Muscle layer of colon (tissue), 2 donors: ENCODE results near the gene NELL2.
"Not testable (repeated sequence)": the region's sequence is repeated elsewhere in the genome, so short reads cannot be mapped to it uniquely, and the experiment has no call there.

ENCODE experiments used
- H3K27ac ChIP-seq: one replicate; pipeline ENCODE4 v1.7.0; 2013; ENCODE audit warnings: low read depth, mild to moderate bottlenecking, low read length, moderate library complexity
- H3K27me3 ChIP-seq, 2 donors: one replicate each; pipeline ENCODE4 v1.7.0; 2013; ENCODE audit warnings: low read length in 2 of 2, mild to moderate bottlenecking in 2 of 2; ENCODE audit not compliant: insufficient read depth in 2 of 2, control insufficient read depth in 1 of 2
- H3K36me3 ChIP-seq: one replicate; pipeline ENCODE4 v1.7.0; 2013; ENCODE audit warnings: mild to moderate bottlenecking, low read length; ENCODE audit not compliant: insufficient read depth
- H3K4me1 ChIP-seq: one replicate; pipeline ENCODE4 v1.7.0; 2013; ENCODE audit warnings: mild to moderate bottlenecking, low read length; ENCODE audit not compliant: insufficient read depth
- H3K4me3 ChIP-seq, 2 donors: one replicate each; pipeline ENCODE4 v1.7.0; 2013; ENCODE audit warnings: low read length in 2 of 2, low read depth in 1 of 2, mild to moderate bottlenecking in 1 of 2, moderate library complexity in 1 of 2
- H3K9ac ChIP-seq: one replicate; pipeline ENCODE4 v1.7.0; 2013; ENCODE audit warnings: low read length
- H3K9me3 ChIP-seq: one replicate; pipeline ENCODE4 v1.7.0; 2013; ENCODE audit warnings: mild to moderate bottlenecking, low read length
- donor health status: abdominal sarcoma.
- donor health status: Adenocarcinoma of cecum.

Gene NELL2

GRCh38 chr12:44821702-44822101, 54.4 kb downstream of the NELL2 start:
- H3K27ac ChIP-seq, H3K4me1 ChIP-seq, H3K4me3 ChIP-seq, H3K27me3 ChIP-seq, H3K9ac ChIP-seq, H3K36me3 ChIP-seq, H3K9me3 ChIP-seq: not testable (repeated sequence)

GRCh38 chr12:44819884-44820283, 56.2 kb downstream of the NELL2 start:
- Histone ChIP-seq H3K36me3 (no peaks in the 10 kb centered on the region), H3K9ac (no peak overlapping the region), H3K4me1 (no peaks in the 10 kb centered on the region), H3K27me3 (no peaks in the 10 kb centered on the region), H3K9me3 (no peaks in the 10 kb centered on the region), H3K27ac (no peak overlapping the region), H3K4me3 (no peak overlapping the region)

GRCh38 chr12:44817687-44818086, 58.4 kb downstream of the NELL2 start:
- Histone ChIP-seq H3K36me3 (no peaks in the 10 kb centered on the region), H3K9me3 (no peaks in the 10 kb centered on the region), H3K27me3 (no peaks in the 10 kb centered on the region), H3K4me3 (no peak overlapping the region), H3K9ac (no peak overlapping the region), H3K4me1 (no peaks in the 10 kb centered on the region), H3K27ac (no peak overlapping the region)

GRCh38 chr12:44816446-44817017, 59.6 kb downstream of the NELL2 start:
- Histone ChIP-seq H3K36me3 (no peaks in the 10 kb centered on the region), H3K4me3 (no peak overlapping the region), H3K9me3 (no peaks in the 10 kb centered on the region), H3K27me3 (no peaks in the 10 kb centered on the region), H3K9ac (no peak overlapping the region), H3K27ac (no peak overlapping the region), H3K4me1 (no peaks in the 10 kb centered on the region)

- Histone ChIP-seq H3K36me3 (no peaks in the 10 kb centered on the region), H3K27ac (no peak overlapping the region), H3K9ac (no peak overlapping the region), H3K9me3 (no peaks in the 10 kb centered on the region), H3K27me3 (no peaks in the 10 kb centered on the region), H3K4me1 (no peaks in the 10 kb centered on the region), H3K4me3 (no peak overlapping the region)
Observed at GRCh38 chr12:44812062-44812461, 64.1 kb downstream of the NELL2 start.

GRCh38 chr12:44804068-44804467, 72.0 kb downstream of the NELL2 start:
- no peaks in the 10 kb centered on the region for H3K9me3 ChIP-seq
- H3K4me3 ChIP-seq = no peak overlapping the region
- H3K27me3 ChIP-seq = no peaks in the 10 kb centered on the region
- no peak overlapping the region for H3K9ac ChIP-seq
- H3K27ac ChIP-seq = no peak overlapping the region
- no peaks in the 10 kb centered on the region for H3K4me1 ChIP-seq
- H3K36me3 ChIP-seq = no peaks in the 10 kb centered on the region

GRCh38 chr12:44795970-44796369, 80.1 kb downstream of the NELL2 start:
- Histone ChIP-seq H3K4me1 (no peaks in the 10 kb centered on the region), H3K9ac (no peak overlapping the region)

GRCh38 chr12:44788731-44789130, 87.4 kb downstream of the NELL2 start:
- Histone ChIP-seq H3K27me3 (no peaks in the 10 kb centered on the region), H3K36me3 (no peaks in the 10 kb centered on the region), H3K4me3 (no peak overlapping the region), H3K27ac (no peak overlapping the region), H3K4me1 (no peaks in the 10 kb centered on the region), H3K9me3 (no peaks in the 10 kb centered on the region), H3K9ac (no peak overlapping the region)

More at GRCh38 chr12:44795970-44796369, 80.1 kb downstream of the NELL2 start:
- H3K4me3 ChIP-seq = no peak overlapping the region
- H3K36me3 ChIP-seq = no peaks in the 10 kb centered on the region
- H3K9me3 ChIP-seq = no peaks in the 10 kb centered on the region
- H3K27me3 ChIP-seq = no peaks in the 10 kb centered on the region
- H3K27ac ChIP-seq = no peak overlapping the region

- no peaks in the 10 kb centered on the region for H3K27me3 ChIP-seq
- H3K36me3 ChIP-seq = no peaks in the 10 kb centered on the region
- no peak overlapping the region for H3K9ac ChIP-seq
- no peak overlapping the region for H3K27ac ChIP-seq
- no peak overlapping the region for H3K4me3 ChIP-seq
- no peaks in the 10 kb centered on the region for H3K4me1 ChIP-seq
- no peaks in the 10 kb centered on the region for H3K9me3 ChIP-seq
Observed at GRCh38 chr12:44780221-44780790, 95.8 kb downstream of the NELL2 start.

GRCh38 chr12:44779766-44780165, 96.3 kb downstream of the NELL2 start:
- Histone ChIP-seq H3K9ac (no peak overlapping the region), H3K9me3 (no peaks in the 10 kb centered on the region), H3K36me3 (no peaks in the 10 kb centered on the region), H3K27me3 (no peaks in the 10 kb centered on the region), H3K27ac (no peak overlapping the region), H3K4me3 (no peak overlapping the region), H3K4me1 (no peaks in the 10 kb centered on the region)

- Histone ChIP-seq H3K9me3 (no peaks in the 10 kb centered on the region), H3K9ac (no peak overlapping the region), H3K36me3 (no peaks in the 10 kb centered on the region), H3K4me1 (no peaks in the 10 kb centered on the region), H3K4me3 (no peak overlapping the region), H3K27me3 (no peaks in the 10 kb centered on the region), H3K27ac (no peak overlapping the region)
Observed at GRCh38 chr12:44778863-44779262, 97.3 kb downstream of the NELL2 start.

- H3K4me3 ChIP-seq = no peak overlapping the region
Observed at GRCh38 chr12:44777044-44777443, 99.1 kb downstream of the NELL2 start.

More at GRCh38 chr12:44777044-44777443, 99.1 kb downstream of the NELL2 start:
- H3K36me3 ChIP-seq = no peaks in the 10 kb centered on the region
- no peaks in the 10 kb centered on the region for H3K9me3 ChIP-seq
- no peaks in the 10 kb centered on the region for H3K27me3 ChIP-seq
- H3K9ac ChIP-seq = no peak overlapping the region
- H3K27ac ChIP-seq = no peak overlapping the region
- no peaks in the 10 kb centered on the region for H3K4me1 ChIP-seq
